HG03521 (cell line): ENCODE measurements around the gene MED27.
"Not testable (repeated sequence)": the region's sequence is repeated elsewhere in the genome, so short reads cannot be mapped to it uniquely, and the experiment has no call there.

ENCODE experiments used
- ATAC-seq: cut with Tn5 transposase; IDR thresholded peaks from one replicate; pipeline ENCODE4 v1.9.1; 2021; ENCODE audit warnings: mild to moderate bottlenecking, moderate library complexity; ENCODE audit not compliant: unreplicated experiment

The MED27 gene

DNA sequence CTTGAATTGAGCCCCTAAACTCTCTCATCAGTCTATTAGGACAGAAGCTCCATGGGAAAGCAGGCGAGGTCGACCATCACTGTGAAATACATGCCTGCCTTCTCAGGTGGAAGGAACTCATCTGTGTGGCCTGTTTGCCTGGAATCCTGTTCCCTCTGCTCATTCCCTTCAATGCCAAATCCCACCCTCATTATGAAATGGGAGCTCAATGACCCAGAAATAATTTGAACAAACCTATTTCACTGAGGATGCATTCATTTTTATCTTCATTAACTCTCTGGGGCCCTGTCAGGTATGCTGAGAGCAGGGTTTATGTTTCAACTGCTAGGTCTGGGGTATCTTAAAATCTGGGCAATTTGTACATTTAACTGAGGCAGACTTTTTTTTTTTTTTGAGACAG is 142.2 kb downstream of the MED27 start:
- ATAC-seq: no peak

DNA sequence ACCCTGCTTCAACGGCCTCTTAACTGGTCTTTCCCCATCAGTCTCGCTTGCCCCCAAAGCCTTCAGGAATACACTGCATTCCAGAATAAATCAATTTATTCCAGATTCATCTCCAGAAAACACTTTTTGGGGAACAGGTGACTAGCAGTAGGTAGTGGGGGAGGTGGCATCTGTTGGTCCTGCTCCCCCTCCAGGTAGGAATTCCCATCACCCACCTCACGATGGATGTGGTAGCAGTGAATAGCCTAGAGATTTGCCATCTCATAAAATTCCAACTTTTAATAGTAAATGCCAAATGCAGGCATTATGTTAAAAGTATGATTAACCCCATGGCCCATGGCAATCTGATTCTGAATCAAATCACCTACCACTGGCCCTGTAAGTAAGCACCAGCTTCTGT is 142.7 kb downstream of the MED27 start:
- ATAC-seq: no peak

DNA sequence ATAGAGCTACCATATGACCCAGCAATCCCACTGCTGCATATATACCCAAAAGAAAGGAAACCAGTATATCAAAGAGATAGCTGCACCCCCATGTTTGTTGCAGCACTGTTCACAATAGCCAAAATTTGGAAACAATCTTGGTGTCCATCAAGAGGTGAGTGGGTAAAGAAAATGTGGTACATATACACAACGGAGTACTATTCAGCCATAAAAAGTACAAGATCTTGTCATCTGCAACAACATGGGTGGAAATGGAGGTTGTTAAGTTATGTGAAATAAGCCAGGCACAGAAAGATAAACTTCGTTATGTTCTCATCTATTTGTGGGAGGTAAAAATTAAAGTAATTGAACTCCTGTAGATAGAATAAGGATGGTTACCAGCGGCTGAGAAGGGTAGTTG is 145.0 kb downstream of the MED27 start:
- ATAC-seq: no peak

DNA sequence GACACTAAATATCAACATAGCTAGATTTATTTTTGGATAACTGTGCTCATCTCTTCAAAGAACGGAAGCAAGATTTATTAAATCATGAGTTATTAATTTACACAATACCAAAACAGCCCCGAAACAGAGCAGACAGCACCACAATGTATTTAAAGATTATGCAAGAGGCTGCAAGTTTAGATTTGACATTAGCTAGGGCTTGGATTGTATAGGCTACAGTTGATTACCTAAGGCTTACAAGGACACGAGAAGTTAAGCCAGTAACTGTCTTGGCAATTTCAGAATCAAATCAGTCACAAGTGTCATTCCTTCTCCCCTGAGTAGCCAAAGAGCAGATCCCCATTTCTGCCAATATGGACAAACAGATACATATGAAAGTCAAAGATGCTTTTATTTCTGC is 152.6 kb downstream of the MED27 start:
- ATAC-seq: no peak

DNA sequence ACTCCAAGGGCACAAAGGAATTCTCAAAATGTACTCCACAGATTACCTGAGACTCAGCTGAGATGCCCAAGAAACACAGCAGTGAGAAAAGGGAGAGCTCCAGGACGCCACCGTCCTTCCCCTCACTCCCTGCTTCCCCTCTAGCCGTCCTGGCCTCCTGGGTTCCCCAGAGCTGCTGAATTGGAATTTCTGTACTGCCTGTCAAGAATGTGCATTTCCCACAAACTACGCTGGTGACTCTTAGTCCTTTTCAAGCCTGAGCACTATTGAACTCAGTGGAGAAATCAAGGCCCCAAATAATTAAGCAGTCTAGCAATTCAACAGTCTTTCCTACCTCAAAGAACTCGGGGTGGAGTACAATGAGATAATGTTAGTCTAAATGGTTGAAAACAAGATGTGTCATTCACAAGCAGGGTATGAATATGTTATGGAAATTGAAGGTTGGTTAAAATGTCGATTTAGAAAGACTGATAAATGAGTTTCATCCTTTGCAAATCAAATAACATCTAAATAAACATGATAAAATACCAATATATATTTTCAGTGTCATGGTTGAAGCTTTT is 153.2 kb downstream of the MED27 start:
- ATAC-seq: no peak

DNA sequence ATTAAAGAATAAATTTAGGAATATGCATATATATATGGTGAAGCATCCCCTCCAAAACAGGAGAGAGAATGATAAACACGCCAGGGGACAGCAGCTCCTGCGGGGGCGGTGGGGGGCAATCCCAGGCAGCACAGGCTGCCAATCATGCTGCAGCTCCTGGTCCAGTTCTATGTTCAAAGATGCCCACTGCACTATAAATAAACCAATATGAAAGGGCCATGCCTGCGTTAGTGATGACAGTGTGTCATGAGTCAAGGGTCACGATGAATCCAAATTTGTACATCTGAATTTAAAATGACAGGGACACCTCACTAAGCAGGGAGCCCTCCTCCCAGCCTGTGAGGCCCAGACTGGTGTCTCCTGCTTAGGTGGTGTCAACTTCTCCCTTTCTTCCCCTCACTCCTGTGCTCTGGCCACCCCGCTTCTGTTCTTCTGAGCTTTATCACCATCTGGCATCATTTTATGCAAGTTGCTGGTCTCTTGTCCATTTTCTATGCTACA is 153.9 kb downstream of the MED27 start:
- no peak for ATAC-seq

DNA sequence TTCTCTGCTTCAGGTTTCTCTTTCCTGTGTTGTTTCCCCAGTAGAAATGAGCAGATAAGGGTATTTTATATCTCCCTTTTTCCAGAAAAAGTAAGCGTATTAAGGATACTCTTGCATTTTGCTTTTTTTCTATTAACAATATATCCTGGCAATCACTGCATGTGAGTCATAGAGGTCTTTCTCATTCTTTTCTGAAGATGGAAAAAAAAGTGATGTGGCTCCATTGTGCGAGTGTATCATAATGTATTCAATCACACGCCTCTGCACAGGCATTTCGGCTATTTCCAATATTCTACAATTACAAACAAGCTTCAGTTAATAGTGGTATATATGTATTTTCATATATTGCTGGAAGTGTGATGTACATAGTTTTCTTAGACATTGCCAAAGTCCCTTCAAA is 155.9 kb downstream of the MED27 start:
- no peak for ATAC-seq

DNA sequence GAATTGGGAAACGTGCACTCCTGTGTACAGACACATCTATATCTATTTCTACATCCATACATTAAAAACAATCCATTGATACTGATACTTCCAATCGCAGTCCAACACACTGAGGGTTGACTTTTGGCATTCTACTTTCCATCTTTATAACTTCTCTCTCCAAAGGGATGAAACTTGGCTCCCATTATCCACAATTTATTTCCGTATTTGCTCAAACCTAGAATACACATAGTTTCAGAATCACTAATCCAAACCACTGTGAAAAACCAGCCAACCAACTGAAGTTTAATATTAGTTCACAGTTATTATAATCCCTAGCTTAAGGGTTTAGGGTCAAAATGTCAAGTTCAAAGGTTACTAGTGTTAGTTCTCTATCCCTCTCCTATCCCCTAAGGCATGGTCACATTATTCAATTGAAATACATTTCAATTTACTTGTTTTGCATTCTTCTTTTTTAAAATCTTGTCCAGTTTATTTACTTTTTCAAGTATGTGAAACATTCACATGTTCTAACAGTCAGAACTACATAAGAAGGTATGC is 156.5 kb downstream of the MED27 start:
- no peak for ATAC-seq

DNA sequence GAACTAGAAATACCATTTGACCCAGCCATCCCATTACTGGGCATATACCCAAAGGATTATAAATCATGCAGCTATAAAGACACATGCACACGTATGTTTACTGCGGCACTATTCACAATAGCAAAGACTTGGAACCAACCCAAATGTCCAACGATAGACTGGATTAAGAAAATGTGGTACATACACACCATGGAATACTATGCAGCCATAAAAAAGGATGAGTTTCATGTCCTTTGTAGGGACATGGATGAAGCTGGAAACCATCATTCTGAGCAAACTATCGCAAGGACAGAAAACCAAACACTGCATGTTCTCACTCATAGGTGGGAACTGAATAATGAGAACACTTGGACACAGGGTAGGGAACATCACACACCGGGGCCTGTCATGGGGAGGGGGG is 158.0 kb downstream of the MED27 start:
- ATAC-seq: not testable (repeated sequence)

DNA sequence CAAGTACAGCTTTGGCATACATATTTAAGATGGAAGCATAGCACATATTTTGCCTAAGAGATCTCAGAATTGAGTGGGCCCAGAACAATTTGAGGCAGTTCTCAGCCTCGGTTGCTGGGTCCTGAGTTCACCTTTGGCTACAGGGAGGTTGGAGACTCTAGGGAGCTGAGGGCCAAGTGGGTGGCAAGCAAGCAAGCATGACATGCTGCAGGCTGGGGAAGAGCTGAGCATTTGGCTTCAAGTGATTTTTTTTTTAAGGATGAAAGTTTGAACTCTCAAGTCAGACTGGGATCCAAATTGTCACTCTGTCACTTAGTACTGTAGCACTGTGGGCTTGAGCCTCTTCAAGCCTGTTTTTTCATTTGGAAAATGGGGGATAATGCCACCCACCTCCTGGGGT is 160.5 kb downstream of the MED27 start:
- ATAC-seq: no peak

DNA sequence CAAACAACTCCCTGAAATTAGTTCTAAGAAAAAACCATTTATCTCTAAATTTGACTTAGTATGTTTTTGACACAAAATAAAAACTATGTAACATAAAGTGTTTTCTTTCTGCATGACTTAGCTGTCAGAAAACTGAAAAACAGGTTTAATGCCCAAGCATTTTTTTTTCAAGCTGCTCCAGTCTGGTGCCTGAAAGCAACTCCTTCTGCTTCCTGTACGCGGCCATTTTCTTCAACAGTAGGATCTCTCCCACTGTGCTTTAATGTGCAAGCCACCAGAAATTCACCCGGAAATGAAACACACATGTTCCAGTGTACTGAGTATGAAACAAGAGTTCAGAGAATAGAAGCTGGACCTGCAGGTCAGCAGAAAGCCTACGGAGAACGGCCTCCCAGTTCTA is 161.2 kb downstream of the MED27 start:
- ATAC-seq: no peak

DNA sequence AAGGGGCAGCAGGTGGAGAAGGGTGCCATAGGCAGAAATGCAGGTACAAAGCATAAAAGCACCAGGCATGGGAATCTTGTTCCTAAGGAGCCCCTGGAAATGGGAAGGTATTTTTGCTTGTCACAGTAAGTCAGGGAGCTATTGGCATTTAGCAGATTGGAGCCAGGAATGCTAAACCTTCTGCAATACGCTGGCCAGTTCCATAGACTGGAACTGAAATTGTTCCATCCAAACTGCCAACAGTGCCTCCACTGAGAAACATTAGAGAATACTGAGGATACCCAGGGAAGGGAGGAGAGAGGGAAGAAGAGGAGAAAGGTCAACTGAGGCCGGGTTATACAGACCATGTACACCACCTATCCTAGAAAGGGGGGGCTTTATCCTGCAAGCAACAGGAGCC is 162.7 kb downstream of the MED27 start:
- no peak for ATAC-seq

DNA sequence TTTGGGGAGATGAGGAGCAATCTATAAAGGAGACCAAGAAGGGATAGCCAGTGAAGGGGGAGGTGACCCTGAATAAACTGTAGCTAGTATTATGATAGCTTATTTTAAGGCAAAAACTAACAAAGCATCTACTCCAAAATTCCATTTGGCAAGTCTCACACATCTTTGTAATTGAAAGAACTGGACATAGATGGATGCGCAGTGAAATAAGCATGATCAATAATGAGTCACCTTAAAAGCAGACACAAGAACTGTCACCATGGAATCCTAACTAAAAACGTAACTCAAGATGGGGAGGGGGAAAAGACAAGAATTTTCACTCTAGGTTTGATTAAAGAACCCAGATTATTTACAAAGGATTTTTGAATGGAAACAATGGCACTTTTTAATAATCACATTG is 164.5 kb downstream of the MED27 start:
- no peak for ATAC-seq

DNA sequence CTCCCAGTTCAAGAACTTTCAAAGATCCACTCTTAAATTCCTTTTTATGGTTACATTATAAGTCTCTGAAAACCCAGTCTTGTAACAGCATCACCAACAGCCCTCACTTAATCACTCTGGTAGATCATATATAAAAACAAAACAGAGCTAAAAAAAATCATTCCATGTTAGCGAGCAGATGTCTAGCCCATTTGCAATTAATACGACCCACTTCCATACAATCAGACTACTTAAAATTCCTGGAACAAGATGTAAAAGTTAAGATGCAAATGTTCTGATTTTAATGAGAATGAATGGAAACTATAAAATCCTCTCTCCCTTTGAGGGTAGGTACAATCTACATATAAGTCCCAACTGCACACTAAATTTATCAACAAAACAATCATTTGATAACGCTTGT is 167.0 kb downstream of the MED27 start:
- ATAC-seq: no peak

DNA sequence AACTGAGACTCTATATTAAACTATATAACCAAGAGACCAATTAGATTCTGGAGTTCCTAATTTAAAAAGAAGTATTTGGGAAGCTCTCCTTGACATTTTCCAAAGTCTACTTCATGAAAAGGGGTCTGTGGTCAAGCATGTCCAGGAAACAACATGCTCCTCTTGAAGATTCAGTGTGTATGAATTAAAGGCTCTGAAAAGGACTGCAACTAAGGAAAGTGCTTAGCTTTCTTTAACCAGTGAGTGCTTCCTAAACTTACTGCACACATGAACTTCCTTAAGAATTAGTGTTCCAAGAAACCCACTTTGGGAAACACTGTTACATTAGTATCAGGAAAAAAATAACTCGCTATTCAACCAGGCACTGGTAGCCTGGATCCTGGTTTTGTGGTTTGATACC is 167.6 kb downstream of the MED27 start:
- ATAC-seq: no peak

DNA sequence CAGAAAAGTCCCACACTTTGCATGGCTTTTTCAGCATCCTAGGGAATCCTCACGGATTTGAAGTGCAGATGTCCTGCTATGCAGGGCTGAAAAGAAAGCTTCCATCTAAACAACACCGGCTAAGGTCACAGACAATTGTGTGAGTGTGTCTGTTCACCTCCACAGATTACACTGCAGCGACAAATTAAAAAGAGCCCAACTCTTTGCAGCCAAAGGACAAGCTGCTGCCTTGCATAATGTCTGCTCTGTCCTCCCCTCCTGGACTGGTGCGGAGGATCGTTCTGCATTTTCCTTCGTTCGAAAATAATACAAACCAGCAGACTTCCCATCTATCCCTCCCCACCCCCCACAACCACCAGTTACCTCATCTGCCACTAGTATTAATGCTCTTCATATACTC is 169.1 kb downstream of the MED27 start:
- ATAC-seq: no peak

DNA sequence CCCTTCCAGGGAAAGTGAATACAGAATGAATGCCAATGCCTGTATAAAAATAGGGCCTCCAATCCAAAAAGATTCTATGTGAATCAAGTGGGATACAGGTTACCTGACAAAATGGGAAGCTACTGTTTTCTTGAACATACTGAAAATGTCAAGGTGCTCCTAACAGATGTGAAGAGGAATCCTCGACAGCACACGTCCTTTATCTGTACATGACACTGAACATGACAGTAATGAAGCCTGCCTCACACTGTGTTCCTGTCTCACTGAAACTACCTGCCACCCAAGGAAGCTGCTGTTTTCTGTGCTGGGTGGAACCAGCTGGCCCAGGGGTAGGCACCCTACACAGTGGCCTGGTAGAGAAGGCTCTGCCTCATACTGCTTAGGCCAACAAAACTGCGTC is 174.5 kb downstream of the MED27 start:
- ATAC-seq: no peak

DNA sequence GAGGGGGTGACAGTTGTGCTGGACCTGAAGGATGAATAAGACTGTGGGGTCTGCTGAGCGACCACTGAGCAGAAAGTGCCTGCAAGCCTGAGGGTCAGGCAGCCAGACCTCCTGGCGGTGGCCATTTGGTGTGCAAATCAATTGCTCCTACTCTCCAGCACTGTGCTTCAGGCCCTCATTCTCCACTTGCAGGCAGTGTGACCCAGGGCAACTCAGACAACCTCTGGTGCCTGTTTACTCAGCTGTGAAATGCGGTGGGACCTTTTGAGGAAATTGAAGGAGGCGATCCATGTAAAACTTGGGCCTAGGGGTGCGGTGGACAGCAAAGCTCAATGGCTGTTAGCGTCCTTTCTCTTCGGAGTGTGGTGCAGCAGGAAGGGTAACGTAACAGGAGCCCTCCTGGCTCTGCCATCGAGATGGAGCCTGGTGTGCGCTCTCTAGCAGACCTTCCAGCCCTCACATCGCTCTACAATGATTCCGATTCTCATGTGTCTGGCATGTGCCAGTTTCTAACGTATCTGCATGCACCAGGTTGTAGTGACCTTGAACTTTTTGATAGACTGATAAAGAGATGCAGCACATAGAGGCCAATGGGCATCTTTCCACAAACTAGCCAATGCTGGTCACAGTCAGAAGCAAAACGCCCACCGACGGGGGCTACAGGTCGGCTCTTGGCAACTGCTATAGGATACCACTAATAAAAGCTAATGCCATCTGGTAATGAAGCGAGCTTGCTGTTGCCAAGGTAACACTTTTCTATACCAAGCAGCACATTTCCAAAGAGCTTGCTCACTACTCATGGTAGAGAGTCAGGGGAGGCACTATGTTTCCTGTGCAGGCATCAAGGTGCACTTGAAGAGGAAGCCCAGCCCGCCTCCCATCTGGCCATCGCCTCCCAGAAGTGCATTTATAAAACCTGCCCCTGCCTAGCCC is 180.1 kb downstream of the MED27 start:
- ATAC-seq: no peak

DNA sequence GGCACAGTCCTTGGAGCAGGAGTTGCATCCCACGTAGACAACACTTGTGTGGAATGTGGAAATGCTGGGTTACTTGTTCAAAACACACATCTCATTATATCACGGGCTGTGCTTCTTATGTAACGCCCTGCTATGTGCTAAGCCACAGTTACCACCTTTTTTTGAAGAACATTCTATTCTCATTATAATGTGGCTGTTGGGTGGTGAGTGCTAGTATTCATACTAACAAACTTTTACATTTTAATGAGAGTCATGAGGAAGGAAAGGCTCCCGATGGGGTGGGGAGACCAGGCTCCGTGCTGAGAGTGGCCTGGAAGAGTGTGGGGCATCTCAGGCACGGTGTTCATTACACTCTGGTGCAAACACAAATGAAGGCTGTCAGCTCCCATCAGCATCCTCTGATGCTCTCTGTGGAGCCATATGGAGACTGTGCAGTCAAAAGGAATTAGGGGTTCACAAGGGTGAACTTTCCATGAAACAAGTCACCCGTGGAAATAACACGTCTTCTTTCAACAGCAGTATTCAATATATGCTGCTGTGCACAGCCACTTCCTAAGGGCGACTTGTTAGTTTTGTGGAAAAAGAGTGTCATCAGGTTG is 186.7 kb downstream of the MED27 start:
- ATAC-seq: no peak

DNA sequence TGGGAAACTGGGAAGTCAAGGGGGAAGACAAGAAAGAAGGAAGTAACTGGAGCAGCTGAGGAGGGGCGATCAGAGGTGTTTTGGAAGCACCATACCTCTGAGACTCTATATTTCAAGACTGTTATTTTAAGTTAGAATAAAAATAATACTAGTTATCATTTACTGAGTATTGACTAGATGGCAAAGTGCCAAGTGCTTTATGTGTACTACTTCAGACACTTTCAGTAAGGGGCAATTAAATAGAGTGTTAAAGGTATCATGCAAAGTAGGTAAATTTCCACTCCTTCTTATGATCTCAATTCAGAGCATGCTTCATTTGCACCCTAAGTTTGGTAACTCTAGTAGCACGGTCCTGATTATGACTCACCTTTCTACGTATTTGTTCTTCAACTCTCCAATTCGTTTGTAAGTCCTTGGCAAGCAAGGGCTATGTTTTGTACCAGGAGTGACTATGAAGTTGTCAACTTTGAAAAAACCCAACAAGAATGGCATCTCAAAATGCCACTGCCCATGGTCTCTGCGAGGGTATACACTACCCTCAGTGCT is 187.4 kb downstream of the MED27 start:
- ATAC-seq: no peak

DNA sequence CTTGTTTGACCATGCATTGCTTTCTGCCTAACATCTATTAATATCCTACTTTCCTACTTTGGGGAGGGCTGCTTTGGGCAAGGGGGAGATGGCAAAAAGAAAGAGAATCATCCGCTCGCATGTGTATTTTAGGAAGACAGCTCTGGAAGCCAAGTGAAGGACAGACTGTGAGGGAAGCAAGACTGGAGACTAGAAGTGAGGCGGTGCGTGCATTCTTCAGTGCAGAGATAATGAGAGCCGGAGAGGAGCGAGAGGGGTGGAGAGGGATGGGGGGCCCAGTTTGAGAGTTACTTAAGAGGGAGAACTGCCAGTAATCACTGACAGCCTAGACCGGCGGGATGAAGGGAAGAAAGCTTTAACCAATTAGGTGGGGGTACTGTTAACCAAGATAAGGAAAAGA is 188.1 kb downstream of the MED27 start:
- ATAC-seq: no peak
